Thoracic aorta (tissue), 2 donors: ENCODE measurements around the gene PSMD9. TPM values are rescaled to one million over a fixed set of nuclear protein-coding genes. Genes with fewer than 3 reads are reported as not detected.

Experiments used
- ATAC-seq: fragments of 150-250 bp; one replicate; pipeline ENCODE4 v1.8.0; 2017; ENCODE audit warnings: low read depth; ENCODE audit not compliant: insufficient number of reproducible peaks, low FRiP score
- DNase-seq: peaks from one replicate; pipeline ENCODE4 v3.0.0-alpha.2; 2020; ENCODE audit warnings: low spot score
- H3K27ac ChIP-seq, 2 donors: fragments of 200-600 bp; sonication (generic); 1 replicate in 1 of 2; 2 replicates in 1 of 2; pipeline ENCODE4 v1.5.1; 2016; ENCODE audit warnings: mild to moderate bottlenecking in 2 of 2, moderate library complexity in 2 of 2
- H3K27me3 ChIP-seq: fragments of 200-600 bp; sonication (generic); replicated peaks from 2 replicates; pipeline ENCODE4 v1.6.0; 2016; ENCODE audit warnings: mild to moderate bottlenecking; ENCODE audit not compliant: insufficient read depth
- H3K36me3 ChIP-seq: fragments of 200-600 bp; sonication (generic); one replicate; pipeline ENCODE4 v1.5.1; 2016
- H3K4me1 ChIP-seq, 2 donors: fragments of 200-600 bp; sonication (generic); 1 replicate in 1 of 2; 2 replicates in 1 of 2; pipeline versions ENCODE4 v1.5.1 to v1.6.0; 2016; ENCODE audit warnings: low read depth in 2 of 2, mild to moderate bottlenecking in 1 of 2; ENCODE audit not compliant: control insufficient read depth in 1 of 2
- H3K4me3 ChIP-seq: fragments of 200-600 bp; sonication (generic); 2 replicates; pipeline ENCODE4 v1.5.1; 2016; ENCODE audit warnings: mild to moderate bottlenecking
- H3K9me3 ChIP-seq: fragments of 200-600 bp; sonication (generic); 2 replicates; pipeline ENCODE4 v1.5.1; 2016
- CTCF ChIP-seq: fragments of 200-600 bp; sonication (generic); IDR thresholded peaks from one replicate; pipeline ENCODE4 v1.5.1; 2019; ENCODE audit warnings: antibody characterized with exemption
- total RNA-seq, 2 donors: library from RNA; depleted of rRNA; stranded (reverse); fragments of >200 nt; gene quantifications; one replicate each; pipeline versions ENCODE4 v1.1.0 to v1.2.3, GENCODE V29; 2016

Gene PSMD9
- total RNA-seq, 2 donors from 2014 or later: 93.4 to 101 TPM

- H3K4me1 ChIP-seq: peaks cover 3 to 23% of the 10 kb centered on the region in 2 donors
- H3K36me3 ChIP-seq: peaks cover 13% of the 10 kb centered on the region
- H3K27ac ChIP-seq: peak overlapping the region; percentile 73 to 78
- H3K27me3 ChIP-seq: no peaks in the 10 kb centered on the region
- DNase-seq (no peak), ATAC-seq (no peak)
- no peaks in the 10 kb centered on the region for H3K9me3 ChIP-seq
- peak; percentile 12 for TF ChIP-seq CTCF
- no peak overlapping the region for H3K4me3 ChIP-seq
These were observed 28.1 kb downstream of the PSMD9 start for GRCh38 chr12:121916719-121917118.

- peak; percentile 91 for ATAC-seq
- Histone ChIP-seq H3K4me1 (peaks cover 3 to 24% of the 10 kb centered on the region in 2 donors), H3K27ac (peak within 1 kb of the TSS; percentile 73 to 78), H3K27me3 (no peaks in the 10 kb centered on the region), H3K9me3 (no peaks in the 10 kb centered on the region), H3K36me3 (peaks cover 10% of the 10 kb centered on the region), H3K4me3 (peak within 1 kb of the TSS; percentile 70)
- TF ChIP-seq CTCF: peak; percentile 85
- peak; percentile 95 for DNase-seq
These were observed 29.5 kb downstream of the PSMD9 start, which contains the start of gene CFAP251 for GRCh38 chr12:121917950-121918678. CFAP251 (plus strand) TSS chr12:121918592; CDS start chr12:121921306, 2,714 bp downstream.

GRCh38 chr12:121918679-121919038 is 30.1 kb downstream of the PSMD9 start:
- H3K4me3 ChIP-seq: peak overlapping the region; percentile 70
- no peaks in the 10 kb centered on the region for H3K27me3 ChIP-seq
- DNase-seq (no peak), ATAC-seq (no peak)
- peaks cover 10% of the 10 kb centered on the region for H3K36me3 ChIP-seq
- H3K9me3 ChIP-seq: no peaks in the 10 kb centered on the region
- H3K27ac ChIP-seq: peak overlapping the region; percentile 73 to 78
- no peak for TF ChIP-seq CTCF
- peaks cover 5 to 30% of the 10 kb centered on the region in 2 donors for H3K4me1 ChIP-seq

- Histone ChIP-seq H3K4me3 (no peak overlapping the region), H3K27me3 (no peaks in the 10 kb centered on the region), H3K4me1 (peaks cover 14 to 47% of the 10 kb centered on the region in 2 donors), H3K9me3 (no peaks in the 10 kb centered on the region), H3K36me3 (peaks cover 2% of the 10 kb centered on the region), H3K27ac (no peak overlapping the region)
- no peak for ATAC-seq
- DNase-seq: no peak
- TF ChIP-seq CTCF: no peak
These were observed 32.5 kb downstream of the PSMD9 start for GRCh38 chr12:121921066-121921465.

GRCh38 chr12:121925358-121925695 is 36.7 kb downstream of the PSMD9 start:
- no peak for ATAC-seq
- Histone ChIP-seq H3K27ac (peak overlapping the region; percentile 68 to 83), H3K9me3 (no peaks in the 10 kb centered on the region), H3K27me3 (no peaks in the 10 kb centered on the region), H3K36me3 (no peaks in the 10 kb centered on the region), H3K4me3 (no peak overlapping the region), H3K4me1 (peaks cover 11 to 25% of the 10 kb centered on the region in 2 donors)
- DNase-seq: no peak
- no peak for TF ChIP-seq CTCF
